H1 (cell line): ENCODE data around the gene COL9A2. TPM values are rescaled to one million over a fixed set of nuclear protein-coding genes. Genes with fewer than 3 reads are reported as not detected.

Source experiments
- ASH2L ChIP-seq: fragments of 200-600, 300-600 bp; sonication (generic); IDR thresholded peaks from one replicate; pipeline ENCODE4 v1.7.1; 2017; ENCODE audit warnings: low read length
- BACH1 ChIP-seq: IDR thresholded peaks from 2 replicates; pipeline ENCODE4 v1.6.1; 2012; ENCODE audit warnings: low read length, improper control_type of control experiment
- BCL11A ChIP-seq, 2 experiments: IDR thresholded peaks; one replicate each; pipeline ENCODE4 v1.6.1; 2011; ENCODE audit warnings: low read depth in 2 of 2, low read length in 2 of 2, mild to moderate bottlenecking in 2 of 2
- CBX5 ChIP-seq: fragments of 300-800, 300-1000 bp; sonication (generic); IDR thresholded peaks from 2 replicates; pipeline ENCODE4 v1.7.1; 2016; ENCODE audit warnings: antibody characterized with exemption, low read length, low read depth
- FOSL1 ChIP-seq: IDR thresholded peaks from 2 replicates; pipeline ENCODE4 v1.6.1; 2011; ENCODE audit warnings: mild to moderate bottlenecking, low read depth, low read length, moderate library complexity; ENCODE audit not compliant: insufficient read depth
- HDAC6 ChIP-seq: IDR thresholded peaks from one replicate; pipeline ENCODE4 v1.7.1; 2012; ENCODE audit warnings: low read depth, mild to moderate bottlenecking, inconsistent platforms, low read length, moderate library complexity
- KDM1A ChIP-seq: fragments of 200-600, 300-600 bp; sonication (generic); IDR thresholded peaks from 2 replicates; pipeline ENCODE4 v1.7.1; 2016; ENCODE audit warnings: mild to moderate bottlenecking, low read length, borderline replicate concordance
- RAD21 ChIP-seq, 2 experiments: IDR thresholded peaks in 1 of 2; conservative IDR thresholded peaks in 1 of 2; 2 replicates each; pipeline ENCODE4 v1.6.1; 2011; ENCODE audit warnings: low read depth in 2 of 2, low read length in 2 of 2, improper control_type of control experiment in 1 of 2, inconsistent platforms in 1 of 2, mild to moderate bottlenecking in 1 of 2, moderate library complexity in 1 of 2
- RBBP5 ChIP-seq: IDR thresholded peaks from 2 replicates; pipeline ENCODE4 v1.7.1; 2012; ENCODE audit warnings: low read depth, mild to moderate bottlenecking, inconsistent platforms, low read length, moderate library complexity, borderline replicate concordance
- RXRA ChIP-seq: IDR thresholded peaks from 2 replicates; pipeline ENCODE4 v1.6.1; 2011; ENCODE audit warnings: low read depth, mild to moderate bottlenecking, low read length, moderate library complexity; ENCODE audit not compliant: insufficient read depth
- SIX5 ChIP-seq: IDR thresholded peaks from 2 replicates; pipeline ENCODE4 v1.6.1; 2011; ENCODE audit warnings: mild to moderate bottlenecking, low read depth, low read length
- SP2 ChIP-seq: IDR thresholded peaks from 2 replicates; pipeline ENCODE4 v1.6.1; 2012; ENCODE audit warnings: mild to moderate bottlenecking, low read length, inconsistent platforms
- TAF7 ChIP-seq: optimal IDR thresholded peaks from 2 replicates; pipeline ENCODE3; 2011; ENCODE audit warnings: low read depth, mild to moderate bottlenecking, inconsistent platforms, low read length, moderate library complexity, borderline replicate concordance
- TBP ChIP-seq: IDR thresholded peaks from 2 replicates; pipeline ENCODE4 v1.6.1; 2011; ENCODE audit warnings: low read depth, low read length, improper control_type of control experiment
- TCF12 ChIP-seq: IDR thresholded peaks from 2 replicates; pipeline ENCODE4 v1.6.1; 2011; ENCODE audit warnings: low read depth, mild to moderate bottlenecking, low read length
- TEAD4 ChIP-seq: IDR thresholded peaks from 2 replicates; pipeline ENCODE4 v1.6.1; 2012; ENCODE audit warnings: low read depth, low read length, inconsistent platforms, mixed read lengths
- polyA plus RNA-seq, 7 experiments: library from polyadenylated mRNA; depleted of rRNA in 3 of 7; stranded (reverse) in 5 of 7; unstranded in 2 of 7; fragments of >200 nt in 5 of 7; fragments of 200-250 nt in 2 of 7; gene quantifications; 1 replicate in 5 of 7; 2 replicates in 1 of 7; 4 replicates in 1 of 7; pipeline versions ENCODE4 v1.2.1 to v1.2.3, GENCODE V29; 2011 to 2013; ENCODE audit warnings: missing spikeins in 2 of 7, mixed read lengths in 2 of 7
- total RNA-seq: library from RNA; stranded (reverse); fragmentation: NEBNext Ultra II Directional; extraction: Animal tissue kit (Norgen Biotek cat#: 25700); gene quantifications from 2 replicates; pipeline ENCODE4 v1.2.1, GENCODE V29; 2021
- TF ChIP-seq, protein P1 (sequence below): IDR thresholded peaks from 2 replicates; pipeline ENCODE4 v1.6.1; 2012; ENCODE audit warnings: inconsistent platforms
- TF ChIP-seq, protein P2 (sequence below): IDR thresholded peaks from 2 replicates; pipeline ENCODE4 v1.6.1; 2012; ENCODE audit warnings: inconsistent platforms
- TF ChIP-seq, protein P3 (sequence below): IDR thresholded peaks from 2 replicates; pipeline ENCODE4 v1.6.1; 2011; ENCODE audit warnings: low read depth, mild to moderate bottlenecking, low read length; ENCODE audit not compliant: insufficient read depth

Gene COL9A2
- total and polyA plus RNA-seq, 2 of the 8 experiments (the other 6 are each of a cell fraction or from before 2014, with no cell fraction given): 3.2 to 3.3 TPM

DNA sequence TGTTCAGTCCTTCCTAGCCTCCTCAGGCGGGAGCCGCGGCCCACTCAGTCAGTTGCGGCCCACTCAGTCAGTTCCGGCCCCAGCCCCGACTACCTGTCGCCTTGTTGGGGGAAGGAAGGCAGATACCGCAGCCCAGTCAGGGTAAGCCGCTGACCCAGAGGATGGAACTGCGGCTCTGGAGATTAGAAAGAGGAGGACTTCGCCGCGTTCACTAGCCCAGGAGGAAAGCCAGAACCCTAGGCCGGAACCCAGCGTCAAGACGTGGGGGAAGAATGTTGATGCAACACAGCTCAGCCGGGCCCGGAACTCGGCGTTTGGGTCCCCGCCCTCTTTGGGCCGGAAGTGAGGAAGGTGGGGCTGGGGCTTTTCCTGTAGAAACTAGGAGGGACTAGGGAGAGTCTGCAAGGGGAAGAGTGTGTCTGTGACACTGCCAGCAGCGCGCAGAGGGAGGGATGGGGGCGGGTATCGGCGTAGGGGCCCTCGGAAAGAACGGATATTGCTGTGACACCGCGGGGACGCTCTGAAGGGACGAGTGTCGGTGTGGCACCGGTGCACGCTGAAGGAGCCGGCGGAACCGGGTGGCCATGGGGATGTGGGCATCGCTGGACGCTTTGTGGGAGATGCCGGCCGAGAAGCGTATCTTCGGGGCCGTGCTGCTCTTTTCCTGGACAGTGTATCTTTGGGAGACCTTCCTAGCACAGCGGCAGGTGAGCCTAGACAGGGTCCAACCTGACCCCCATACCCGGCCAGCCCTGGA is 59.2 kb downstream of the COL9A2 start, which contains the start of gene ZMPSTE24 (continued):
- TF ChIP-seq, protein P1, sequence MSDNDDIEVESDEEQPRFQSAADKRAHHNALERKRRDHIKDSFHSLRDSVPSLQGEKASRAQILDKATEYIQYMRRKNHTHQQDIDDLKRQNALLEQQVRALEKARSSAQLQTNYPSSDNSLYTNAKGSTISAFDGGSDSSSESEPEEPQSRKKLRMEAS: peak; percentile 86; the same call in 1 of the 2 replicates
- TF ChIP-seq TCF12: no peak
- no peak for TF ChIP-seq BACH1
- peak in 1 of 2 experiments; percentile 0; a peak in 1 of 4 replicates for TF ChIP-seq RAD21 (IDR thresholded peaks at IDR 0.05 in 1 of 2, conservative IDR thresholded peaks at IDR 0.05 in 1 of 2; ENCODE audit: low read depth in 2 of 2, low read length in 2 of 2)
- no peak for TF ChIP-seq RXRA
- peak; percentile 37; the same call in 1 of the 2 replicates for TF ChIP-seq RBBP5
- peak; percentile 85 for TF ChIP-seq TBP
- TF ChIP-seq CBX5: no peak
- TF ChIP-seq, protein P2, sequence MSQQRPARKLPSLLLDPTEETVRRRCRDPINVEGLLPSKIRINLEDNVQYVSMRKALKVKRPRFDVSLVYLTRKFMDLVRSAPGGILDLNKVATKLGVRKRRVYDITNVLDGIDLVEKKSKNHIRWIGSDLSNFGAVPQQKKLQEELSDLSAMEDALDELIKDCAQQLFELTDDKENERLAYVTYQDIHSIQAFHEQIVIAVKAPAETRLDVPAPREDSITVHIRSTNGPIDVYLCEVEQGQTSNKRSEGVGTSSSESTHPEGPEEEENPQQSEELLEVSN: no peak
- no peak for TF ChIP-seq FOSL1
- TF ChIP-seq BCL11A (IDR thresholded peaks at IDR 0.05; ENCODE audit: low read depth in 2 of 2, low read length in 2 of 2): no peak
- TF ChIP-seq SP2: no peak
- peak; percentile 72 for TF ChIP-seq TAF7
- no peak for TF ChIP-seq TEAD4
- TF ChIP-seq KDM1A: no peak
- TF ChIP-seq HDAC6: no peak
- TF ChIP-seq, protein P3, sequence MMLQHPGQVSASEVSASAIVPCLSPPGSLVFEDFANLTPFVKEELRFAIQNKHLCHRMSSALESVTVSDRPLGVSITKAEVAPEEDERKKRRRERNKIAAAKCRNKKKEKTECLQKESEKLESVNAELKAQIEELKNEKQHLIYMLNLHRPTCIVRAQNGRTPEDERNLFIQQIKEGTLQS: no peak
- TF ChIP-seq ASH2L: peak; percentile 98
- peak; percentile 6; the same call in 1 of the 2 replicates for TF ChIP-seq SIX5
